CD4-positive, CD25-positive, alpha-beta regulatory T cell (primary cell): ENCODE results near the gene EHD4. TPM values are rescaled to one million over a fixed set of nuclear protein-coding genes. Genes with fewer than 3 reads are reported as not detected.

Experiments used
- ATAC-seq, 2 donors: fragments of 150-1000 bp; cut with Tn5 transposase; one replicate each; pipeline ENCODE4 v1.10.0; 2021; ENCODE audit warnings: low read depth in 2 of 2, moderate number of reproducible peaks in 2 of 2, moderate library complexity in 1 of 2
- DNase-seq, 3 donors: peaks; one replicate each; pipeline versions ENCODE4 v3.0.0 to v3.0.0-alpha.2; 2012 to 2022; ENCODE audit warnings: mixed read lengths in 1 of 3
- H3K27ac ChIP-seq: one replicate; pipeline ENCODE4 v1.7.0; 2013; ENCODE audit warnings: mild to moderate bottlenecking, low read length; ENCODE audit not compliant: insufficient read depth, poor library complexity, severe bottlenecking
- H3K27me3 ChIP-seq: one replicate; pipeline ENCODE4 v1.7.0; 2013; ENCODE audit warnings: low read length; ENCODE audit not compliant: control insufficient read depth, insufficient read depth
- H3K36me3 ChIP-seq: one replicate; pipeline ENCODE4 v1.7.0; 2013; ENCODE audit warnings: mild to moderate bottlenecking, low read length, moderate library complexity; ENCODE audit not compliant: control insufficient read depth, insufficient read depth
- H3K4me1 ChIP-seq: 2 replicates; pipeline ENCODE4 v1.7.0; 2013; ENCODE audit warnings: mild to moderate bottlenecking, low read length; ENCODE audit not compliant: insufficient read depth, control insufficient read depth, poor library complexity, severe bottlenecking
- H3K4me3 ChIP-seq: one replicate; pipeline ENCODE4 v1.7.0; 2013; ENCODE audit warnings: low read depth, mild to moderate bottlenecking, low read length, moderate library complexity
- H3K9me3 ChIP-seq, 2 experiments: 1 replicate in 1 of 2; 2 replicates in 1 of 2; pipeline ENCODE4 v1.7.0; 2013; ENCODE audit warnings: low read length in 2 of 2, mild to moderate bottlenecking in 1 of 2, moderate library complexity in 1 of 2; ENCODE audit not compliant: control insufficient read depth in 2 of 2
- H3K27ac Mint-ChIP-seq, 3 donors: one replicate each; pipeline ENCODE4 v1.8.0; 2020 to 2022; ENCODE audit warnings: mild to moderate bottlenecking in 3 of 3, mixed read lengths in 3 of 3, moderate library complexity in 2 of 3
- H3K27me3 Mint-ChIP-seq: one replicate; pipeline ENCODE4 v1.8.0; 2022; ENCODE audit warnings: mild to moderate bottlenecking, mixed read lengths
- H3K36me3 Mint-ChIP-seq: one replicate; pipeline ENCODE4 v1.8.0; 2020; ENCODE audit warnings: mixed read lengths
- H3K4me1 Mint-ChIP-seq, 4 donors: one replicate each; pipeline ENCODE4 v1.8.0; 2020 to 2022; ENCODE audit warnings: mixed read lengths in 4 of 4, mild to moderate bottlenecking in 1 of 4
- H3K4me3 Mint-ChIP-seq, 4 donors: one replicate each; pipeline ENCODE4 v1.8.0; 2020 to 2022; ENCODE audit warnings: mild to moderate bottlenecking in 4 of 4, mixed read lengths in 4 of 4, moderate library complexity in 3 of 4
- H3K9me3 Mint-ChIP-seq, 7 donors: one replicate each; pipeline ENCODE4 v1.8.0; 2020 to 2022; ENCODE audit warnings: mixed read lengths in 7 of 7, mild to moderate bottlenecking in 3 of 7, moderate library complexity in 2 of 7
- polyA plus RNA-seq, 4 donors: library from polyadenylated mRNA; unstranded; fragments of 300-500 nt; fragmentation: Illumina TruSeq; gene quantifications; one replicate each; pipeline ENCODE4 v1.2.3, GENCODE V29; 2021
- total RNA-seq: library from RNA; stranded (reverse); gene quantifications from one replicate; pipeline ENCODE4 v1.2.3, GENCODE V29; 2022

Gene EHD4
- total and polyA plus RNA-seq, 5 donors from 2014 or later, result 9.3 to 57.8 (median 13.8) TPM

- no peaks in the 10 kb centered on the region for H3K27me3 Mint-ChIP-seq
- no peak overlapping the region for H3K4me3 ChIP-seq
- peak overlapping the region in 1 of 4 donors; percentile 55 for H3K4me3 Mint-ChIP-seq
- no peaks in the 10 kb centered on the region for H3K9me3 ChIP-seq
- peaks cover 0 to 50% (median 14%) of the 10 kb centered on the region in 4 donors for H3K4me1 Mint-ChIP-seq
- H3K27ac Mint-ChIP-seq, result peak overlapping the region; percentile 81 to 98 (median 88)
- ATAC-seq, result no peak
- peaks cover 10% of the 10 kb centered on the region for H3K36me3 Mint-ChIP-seq
- H3K36me3 ChIP-seq, result peaks cover 11% of the 10 kb centered on the region
- H3K27ac ChIP-seq, result peak overlapping the region; percentile 26
- no peaks in the 10 kb centered on the region for H3K27me3 ChIP-seq
- no peaks in the 10 kb centered on the region for H3K9me3 Mint-ChIP-seq
- peaks cover 32% of the 10 kb centered on the region for H3K4me1 ChIP-seq
- no peak for DNase-seq
Observed at GRCh38 chr15:41897363-41897799, 75.0 kb downstream of the EHD4 start.

GRCh38 chr15:41896566-41896965, 75.8 kb downstream of the EHD4 start:
- Mint-ChIP-seq H3K27me3 (no peaks in the 10 kb centered on the region), H3K9me3 (no peaks in the 10 kb centered on the region), H3K36me3 (peaks cover 7% of the 10 kb centered on the region), H3K4me3 (peak overlapping the region in 2 of 4 donors; percentile 60 to 65), H3K27ac (peak overlapping the region; percentile 2 to 98 (median 88)), H3K4me1 (peaks cover 0 to 58% (median 17%) of the 10 kb centered on the region in 4 donors)
- peaks cover 11% of the 10 kb centered on the region for H3K36me3 ChIP-seq
- ATAC-seq (no peak), DNase-seq (no peak)
- no peaks in the 10 kb centered on the region for H3K9me3 ChIP-seq
- H3K27me3 ChIP-seq, result no peaks in the 10 kb centered on the region
- H3K4me3 ChIP-seq, result no peak overlapping the region
- H3K27ac ChIP-seq, result peak overlapping the region; percentile 84
- H3K4me1 ChIP-seq, result peaks cover 32% of the 10 kb centered on the region

- Histone ChIP-seq H3K36me3 (peaks cover 11% of the 10 kb centered on the region), H3K4me1 (peaks cover 32% of the 10 kb centered on the region), H3K4me3 (no peak overlapping the region), H3K27ac (peak overlapping the region; percentile 84), H3K9me3 (no peaks in the 10 kb centered on the region), H3K27me3 (no peaks in the 10 kb centered on the region)
- no peaks in the 10 kb centered on the region for H3K9me3 Mint-ChIP-seq
- DNase-seq (no peak), ATAC-seq (no peak)
- peak overlapping the region; percentile 5 to 65 (median 36) for H3K4me3 Mint-ChIP-seq
- H3K27me3 Mint-ChIP-seq, result no peaks in the 10 kb centered on the region
- peaks cover under 1% of the 10 kb centered on the region for H3K36me3 Mint-ChIP-seq
- H3K27ac Mint-ChIP-seq, result peak overlapping the region; percentile 88 to 98 (median 89)
- peaks cover 0 to 58% (median 17%) of the 10 kb centered on the region in 4 donors for H3K4me1 Mint-ChIP-seq
Observed at GRCh38 chr15:41895957-41896356, 76.4 kb downstream of the EHD4 start.

GRCh38 chr15:41895491-41895890, 76.9 kb downstream of the EHD4 start:
- H3K27ac Mint-ChIP-seq, result peak overlapping the region; percentile 97 to 99 (median 98)
- H3K4me3 ChIP-seq, result no peak overlapping the region
- H3K4me1 Mint-ChIP-seq, result peaks cover 0 to 58% (median 17%) of the 10 kb centered on the region in 4 donors
- no peaks in the 10 kb centered on the region for H3K27me3 Mint-ChIP-seq
- H3K27me3 ChIP-seq, result no peaks in the 10 kb centered on the region
- H3K4me3 Mint-ChIP-seq, result peak overlapping the region; percentile 5 to 89 (median 82)
- peak overlapping the region; percentile 84 for H3K27ac ChIP-seq
- H3K4me1 ChIP-seq, result peaks cover 32% of the 10 kb centered on the region
- H3K36me3 Mint-ChIP-seq, result no peaks in the 10 kb centered on the region
- no peaks in the 10 kb centered on the region for H3K9me3 Mint-ChIP-seq
- no peaks in the 10 kb centered on the region for H3K9me3 ChIP-seq
- H3K36me3 ChIP-seq, result peaks cover 11% of the 10 kb centered on the region
- DNase-seq (no peak), ATAC-seq (no peak)

GRCh38 chr15:41894791-41895463, 77.4 kb downstream of the EHD4 start:
- ATAC-seq (peak; percentile 99), DNase-seq (peak; percentile 74 to 95 (median 84))
- Histone ChIP-seq H3K36me3 (peaks cover 6% of the 10 kb centered on the region), H3K4me3 (no peak overlapping the region), H3K9me3 (no peaks in the 10 kb centered on the region), H3K27me3 (no peaks in the 10 kb centered on the region), H3K4me1 (peaks cover 32% of the 10 kb centered on the region), H3K27ac (peak overlapping the region; percentile 84)
- Mint-ChIP-seq H3K27ac (peak overlapping the region; percentile 97 to 99 (median 98)), H3K27me3 (no peaks in the 10 kb centered on the region), H3K9me3 (no peaks in the 10 kb centered on the region), H3K4me3 (peak overlapping the region; percentile 68 to 89 (median 82)), H3K4me1 (peaks cover 0 to 58% (median 17%) of the 10 kb centered on the region in 4 donors), H3K36me3 (no peaks in the 10 kb centered on the region)

- no peaks in the 10 kb centered on the region for H3K9me3 Mint-ChIP-seq
- peak overlapping the region; percentile 97 to 99 (median 98) for H3K27ac Mint-ChIP-seq
- Histone ChIP-seq H3K27me3 (no peaks in the 10 kb centered on the region), H3K4me3 (no peak overlapping the region), H3K36me3 (peaks cover 2% of the 10 kb centered on the region), H3K4me1 (peaks cover 32% of the 10 kb centered on the region), H3K9me3 (no peaks in the 10 kb centered on the region), H3K27ac (peak overlapping the region; percentile 84)
- H3K4me1 Mint-ChIP-seq, result peaks cover 0 to 57% (median 18%) of the 10 kb centered on the region in 4 donors
- H3K27me3 Mint-ChIP-seq, result no peaks in the 10 kb centered on the region
- no peaks in the 10 kb centered on the region for H3K36me3 Mint-ChIP-seq
- ATAC-seq (no peak), DNase-seq (no peak)
- H3K4me3 Mint-ChIP-seq, result peak overlapping the region; percentile 68 to 89 (median 82)
Observed at GRCh38 chr15:41894251-41894790, 78.0 kb downstream of the EHD4 start.

- no peaks in the 10 kb centered on the region for H3K36me3 Mint-ChIP-seq
- peak within 1 kb of the TSS; percentile 84 for H3K27ac ChIP-seq
- no peaks in the 10 kb centered on the region for H3K9me3 Mint-ChIP-seq
- H3K4me3 ChIP-seq, result no peak within 1 kb of the TSS
- no peaks in the 10 kb centered on the region for H3K27me3 Mint-ChIP-seq
- peak within 1 kb of the TSS; percentile 68 to 89 (median 82) for H3K4me3 Mint-ChIP-seq
- H3K9me3 ChIP-seq, result no peaks in the 10 kb centered on the region
- no peaks in the 10 kb centered on the region for H3K36me3 ChIP-seq
- no peak for ATAC-seq
- DNase-seq, result no peak
- no peaks in the 10 kb centered on the region for H3K27me3 ChIP-seq
- H3K27ac Mint-ChIP-seq, result peak within 1 kb of the TSS; percentile 97 to 99 (median 98)
- peaks cover 32% of the 10 kb centered on the region for H3K4me1 ChIP-seq
- peaks cover 0 to 62% (median 23%) of the 10 kb centered on the region in 4 donors for H3K4me1 Mint-ChIP-seq
Observed at GRCh38 chr15:41893422-41894250, 78.7 kb downstream of the EHD4 start, which contains the start of gene SPTBN5. TSS of gene SPTBN5 (minus strand) at chr15:41894053. CDS start at chr15:41893497, 556 bp downstream.
